OCI-LY7 (cell line): ENCODE data around the gene GALNT2. TPM values are rescaled to one million over a fixed set of nuclear protein-coding genes. Genes with fewer than 3 reads are reported as not detected.
A peak's percentile ranks its signal among the peaks of the same experiment; 100 is the strongest.

ENCODE experiments used
- BruUV-seq: library from RNA; stranded (reverse); fragments of 400-500 nt; replicated peaks from 2 replicates; lab custom pipeline; 2021; lab: Mats Ljungman, UMichigan
- CTCF ChIA-PET: fragments of 300-600 bp; sonication (Branson Sonifier 250); formaldehyde crosslinking; loops from one replicate; lab custom pipeline; 2022; ENCODE audit warnings: antibody characterized with exemption; ENCODE audit not compliant: unreplicated experiment; lab: Charles Lee
- POLR2A ChIA-PET: fragments of 300-600 bp; sonication (Branson Sonifier 250); formaldehyde crosslinking; loops from one replicate; lab custom pipeline; 2022; ENCODE audit warnings: antibody characterized with exemption; lab: Charles Lee
- DNase-seq: peaks from one replicate; pipeline ENCODE4 v3.0.0-alpha.2; 2015; ENCODE audit warnings: low spot score
- H2AFZ ChIP-seq: fragments of 200-600 bp; sonication (generic), shearing (Covaris generic); 2 replicates; pipeline ENCODE4 v1.6.1; 2014; ENCODE audit warnings: mild to moderate bottlenecking, antibody characterized with exemption, low read length, moderate library complexity
- H3K27ac ChIP-seq: fragments of 200-600 bp; sonication (generic); 2 replicates; pipeline ENCODE4 v1.5.1; 2014; ENCODE audit warnings: mixed run types, low read depth, mild to moderate bottlenecking, moderate library complexity, low read length, inconsistent platforms; ENCODE audit not compliant: poor library complexity, severe bottlenecking
- H3K36me3 ChIP-seq: fragments of 200-600 bp; sonication (generic); 2 replicates; pipeline ENCODE4 v1.6.1; 2014; ENCODE audit warnings: mild to moderate bottlenecking, antibody characterized with exemption, low read length, moderate library complexity, mixed read lengths; ENCODE audit not compliant: insufficient read depth
- H3K4me1 ChIP-seq: fragments of 200-600 bp; sonication (generic); 2 replicates; pipeline ENCODE4 v1.5.1; 2014; ENCODE audit warnings: mild to moderate bottlenecking, low read length; ENCODE audit not compliant: insufficient read depth, poor library complexity, severe bottlenecking
- H3K4me2 ChIP-seq: fragments of 200-600 bp; sonication (generic); 2 replicates; pipeline ENCODE4 v1.6.1; 2014; ENCODE audit warnings: mild to moderate bottlenecking, low read length
- H3K4me3 ChIP-seq: fragments of 200-600 bp; sonication (generic); 2 replicates; pipeline ENCODE4 v1.5.1; 2014; ENCODE audit warnings: mild to moderate bottlenecking, low read depth, low read length; ENCODE audit not compliant: poor library complexity, severe bottlenecking
- H3K79me2 ChIP-seq: fragments of 200-600 bp; sonication (generic); 2 replicates; pipeline ENCODE4 v1.6.1; 2016; ENCODE audit warnings: low read depth, mild to moderate bottlenecking, low read length, moderate library complexity, mixed read lengths; ENCODE audit not compliant: insufficient read depth
- H3K9me2 ChIP-seq: fragments of 200-600 bp; sonication (generic); 2 replicates; pipeline ENCODE4 v1.6.1; 2016; ENCODE audit warnings: mild to moderate bottlenecking, low read length, mixed read lengths; ENCODE audit not compliant: insufficient read depth
- H3K9me3 ChIP-seq: fragments of 200-600 bp; sonication (generic); 2 replicates; pipeline ENCODE4 v1.6.1; 2014; ENCODE audit warnings: mild to moderate bottlenecking, mixed run types, low read length, mixed read lengths
- H4K20me1 ChIP-seq: fragments of 200-600 bp; sonication (generic); 2 replicates; pipeline ENCODE4 v1.6.1; 2014; ENCODE audit warnings: mild to moderate bottlenecking, antibody characterized with exemption, low read length, moderate library complexity, mixed read lengths; ENCODE audit not compliant: insufficient read depth
- EZH2phosphoT487 ChIP-seq: fragments of 200-600 bp; sonication (generic); IDR thresholded peaks from 2 replicates; pipeline ENCODE4 v1.6.1; 2018; ENCODE audit warnings: low read depth, borderline replicate concordance, mild to moderate bottlenecking, mixed run types, antibody characterized with exemption, low read length, moderate library complexity, mixed read lengths
- intact Hi-C: fragments of 100-400 bp; cut with micrococcal nuclease; formaldehyde crosslinking; loops from one replicate; pipeline ENCODE4 v1.10.0; 2022; ENCODE audit not compliant: unreplicated experiment
- total RNA-seq, 2 experiments: library from RNA; depleted of rRNA in 1 of 2; stranded (reverse); fragments of >200 nt in 1 of 2; shearing (Covaris generic) in 1 of 2; gene quantifications; 2 replicates each; pipeline ENCODE4 v1.2.3, GENCODE V29; 2014 to 2022
- TF ChIP-seq, protein P1 (sequence below): fragments of 200-600 bp; sonication (generic); conservative IDR thresholded peaks from 2 replicates; pipeline ENCODE4 v1.5.1; 2014; ENCODE audit warnings: mild to moderate bottlenecking, antibody characterized with exemption, low read length, moderate library complexity, mixed read lengths

Gene GALNT2
- total RNA-seq, 2 experiments from 2014 or later: 29.9 to 67.3 TPM

DNA sequence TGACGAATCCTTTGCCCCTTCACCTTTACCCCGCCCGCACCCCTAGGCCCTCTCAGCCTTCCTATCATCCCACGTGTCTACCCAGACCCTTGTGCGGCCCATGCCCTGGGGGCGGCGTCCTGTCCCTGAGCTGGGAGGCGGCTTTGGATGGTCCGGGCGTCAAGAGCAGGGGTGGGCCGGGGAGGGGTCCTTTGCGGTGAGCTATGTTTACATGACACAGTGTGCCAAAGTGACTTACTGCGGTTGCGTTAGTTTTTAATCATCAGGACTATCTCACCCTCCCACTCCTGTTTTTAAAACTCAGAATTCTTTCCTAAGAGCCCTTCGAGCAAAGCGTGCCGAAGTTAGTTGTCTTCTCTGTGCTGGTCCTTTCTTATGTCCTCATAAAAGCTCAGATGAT is 214.5 kb downstream of the GALNT2 start:
- DNase-seq: no peak
- intact Hi-C loops: no loop called here
- H3K9me2 ChIP-seq: no peaks in the 10 kb centered on the region
- TF ChIP-seq EZH2phosphoT487: no peak
- TF ChIP-seq, protein P1, sequence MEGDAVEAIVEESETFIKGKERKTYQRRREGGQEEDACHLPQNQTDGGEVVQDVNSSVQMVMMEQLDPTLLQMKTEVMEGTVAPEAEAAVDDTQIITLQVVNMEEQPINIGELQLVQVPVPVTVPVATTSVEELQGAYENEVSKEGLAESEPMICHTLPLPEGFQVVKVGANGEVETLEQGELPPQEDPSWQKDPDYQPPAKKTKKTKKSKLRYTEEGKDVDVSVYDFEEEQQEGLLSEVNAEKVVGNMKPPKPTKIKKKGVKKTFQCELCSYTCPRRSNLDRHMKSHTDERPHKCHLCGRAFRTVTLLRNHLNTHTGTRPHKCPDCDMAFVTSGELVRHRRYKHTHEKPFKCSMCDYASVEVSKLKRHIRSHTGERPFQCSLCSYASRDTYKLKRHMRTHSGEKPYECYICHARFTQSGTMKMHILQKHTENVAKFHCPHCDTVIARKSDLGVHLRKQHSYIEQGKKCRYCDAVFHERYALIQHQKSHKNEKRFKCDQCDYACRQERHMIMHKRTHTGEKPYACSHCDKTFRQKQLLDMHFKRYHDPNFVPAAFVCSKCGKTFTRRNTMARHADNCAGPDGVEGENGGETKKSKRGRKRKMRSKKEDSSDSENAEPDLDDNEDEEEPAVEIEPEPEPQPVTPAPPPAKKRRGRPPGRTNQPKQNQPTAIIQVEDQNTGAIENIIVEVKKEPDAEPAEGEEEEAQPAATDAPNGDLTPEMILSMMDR: no peak
- peaks cover 11% of the 10 kb centered on the region; the same call in 1 of the 2 replicates for H3K36me3 ChIP-seq
- H3K27ac ChIP-seq: peak overlapping the region; percentile 9
- no peaks in the 10 kb centered on the region for H3K79me2 ChIP-seq
- H4K20me1 ChIP-seq: no peaks in the 10 kb centered on the region
- no peaks in the 10 kb centered on the region for H3K9me3 ChIP-seq
- ChIA-PET CTCF (interaction anchor here (0.7 kb wide), 1 partner anchor 148 kb away, joined by 3 read pairs; no protein-coding TSS in a partner anchor), POLR2A (interaction anchor here (0.6 to 0.7 kb wide), 2 partner anchors 26 to 211 kb away, joined by 3 to 5 read pairs; no protein-coding TSS in a partner anchor)
- H3K4me3 ChIP-seq: no peak overlapping the region
- peaks cover 39% of the 10 kb centered on the region for H3K4me1 ChIP-seq
- no TSS peak for BruUV-seq
- H3K4me2 ChIP-seq: no peak overlapping the region; the same call in 1 of the 2 replicates
- H2AFZ ChIP-seq: no peak overlapping the region

DNA sequence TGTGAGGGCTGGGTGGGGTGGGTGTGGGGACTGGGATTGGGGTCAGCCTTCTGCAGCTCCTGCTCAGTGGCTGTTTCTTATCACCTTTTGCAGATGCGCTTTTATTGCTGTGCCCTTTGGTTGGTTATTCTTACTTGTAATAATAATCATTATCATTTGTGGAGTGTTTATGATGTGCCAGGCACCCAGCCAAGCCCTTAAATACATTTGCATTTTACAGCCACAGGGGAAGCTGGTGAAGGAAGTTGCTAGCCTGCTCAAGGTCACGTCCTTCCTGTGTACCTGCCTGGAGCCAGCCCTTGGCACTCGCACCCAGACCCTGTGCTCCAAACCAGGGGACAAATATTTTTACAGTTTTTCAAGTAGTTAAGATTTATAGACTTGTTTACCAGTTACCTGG is 215.1 kb downstream of the GALNT2 start:
- H2AFZ ChIP-seq: no peak overlapping the region
- no peak for TF ChIP-seq EZH2phosphoT487
- TF ChIP-seq, protein P1: no peak
- no TSS peak for BruUV-seq
- ChIA-PET POLR2A (interaction anchor here (0.7 to 1.3 kb wide), 2 partner anchors 8 to 25 kb away, joined by 3 to 5 read pairs; no protein-coding TSS in a partner anchor), CTCF (interaction anchor here (0.7 kb wide), 1 partner anchor 149 kb away, joined by 3 read pairs; no protein-coding TSS in a partner anchor)
- H4K20me1 ChIP-seq: no peaks in the 10 kb centered on the region
- no peaks in the 10 kb centered on the region for H3K9me3 ChIP-seq
- H3K9me2 ChIP-seq: no peaks in the 10 kb centered on the region
- no peaks in the 10 kb centered on the region for H3K79me2 ChIP-seq
- peak; percentile 69 for DNase-seq
- peak overlapping the region; percentile 52; the same call in 1 of the 2 replicates for H3K4me2 ChIP-seq
- H3K27ac ChIP-seq: peak overlapping the region; percentile 9
- no peak overlapping the region for H3K4me3 ChIP-seq
- intact Hi-C loops: no loop called here
- peaks cover 33% of the 10 kb centered on the region for H3K4me1 ChIP-seq
- peaks cover 10% of the 10 kb centered on the region; the same call in 1 of the 2 replicates for H3K36me3 ChIP-seq

DNA sequence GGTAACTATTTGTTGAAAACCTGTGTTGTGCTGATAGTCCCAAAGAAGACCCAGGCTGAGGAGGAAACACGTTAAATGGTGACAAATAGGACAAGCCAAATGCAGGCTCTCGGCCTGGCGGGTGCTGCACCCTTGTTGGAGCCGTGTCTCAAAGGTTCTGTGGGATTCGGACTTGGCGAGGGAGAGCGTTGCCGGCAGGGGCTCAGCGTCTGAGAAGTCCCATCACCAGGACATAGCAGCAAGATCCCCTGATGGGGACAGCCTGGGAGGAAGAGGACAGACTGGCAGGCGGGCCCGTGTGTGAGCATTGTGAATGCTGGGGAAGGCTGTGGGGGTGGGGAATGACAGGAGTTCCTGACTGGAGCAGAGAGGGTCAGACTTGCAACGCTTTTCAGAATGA is 216.6 kb downstream of the GALNT2 start:
- Histone ChIP-seq H3K9me2 (no peaks in the 10 kb centered on the region), H3K4me1 (peaks cover 18% of the 10 kb centered on the region), H3K4me3 (no peak overlapping the region), H3K79me2 (no peaks in the 10 kb centered on the region), H3K27ac (no peak overlapping the region), H4K20me1 (no peaks in the 10 kb centered on the region), H3K4me2 (no peak overlapping the region), H2AFZ (no peak overlapping the region), H3K36me3 (peaks cover 10% of the 10 kb centered on the region; the same call in 1 of the 2 replicates), H3K9me3 (no peaks in the 10 kb centered on the region)
- TF ChIP-seq EZH2phosphoT487: no peak
- TF ChIP-seq, protein P1: no peak
- intact Hi-C loops: no loop called here
- no TSS peak for BruUV-seq
- no peak for DNase-seq
- ChIA-PET CTCF (no interaction called here), POLR2A (no interaction called here)
